Endothelial cell of umbilical vein (primary cell): ENCODE data around the gene PTGDR2. TPM values are rescaled to one million over a fixed set of nuclear protein-coding genes. Genes with fewer than 3 reads are reported as not detected.

Experiments
- BruUV-seq: library from RNA; stranded (reverse); fragments of 400-500 nt; replicated peaks from 2 replicates; lab custom pipeline; 2021; lab: Mats Ljungman, UMichigan
- CTCF ChIA-PET: fragments of 300-600, 350-600 bp; sonication (Branson Sonifier 250); formaldehyde crosslinking; loops from one replicate; lab custom pipeline; 2021; ENCODE audit warnings: antibody characterized with exemption, inconsistent platforms; lab: Charles Lee
- POLR2A ChIA-PET: fragments of 300-600, 350-600 bp; sonication (Branson Sonifier 250); formaldehyde crosslinking; loops from one replicate; lab custom pipeline; 2021; ENCODE audit warnings: antibody characterized with exemption, inconsistent platforms; lab: Charles Lee
- DNase-seq: peaks from one replicate; pipeline ENCODE4 v3.0.0-alpha.2; 2011; ENCODE audit warnings: low read depth, low spot score
- FAIRE-seq: peaks from 2 replicates; lab custom pipeline; 2011; peaks lifted over from hg19 to GRCh38; lab: Jason Lieb, UNC
- H2AFZ ChIP-seq: 2 replicates; pipeline ENCODE4 v1.6.0; 2012; ENCODE audit warnings: low read depth, low read length, control low read depth, inconsistent platforms
- H3K27ac ChIP-seq: 2 replicates; pipeline ENCODE4 v1.5.1; 2011; ENCODE audit warnings: low read depth, mild to moderate bottlenecking, control low read depth, low read length, moderate library complexity; ENCODE audit not compliant: insufficient read depth
- H3K27me3 ChIP-seq, 2 experiments: 2 replicates each; pipeline versions ENCODE4 v1.6.0 to v1.6.1; 2011; ENCODE audit warnings: low read length in 2 of 2, mixed read lengths in 1 of 2; ENCODE audit not compliant: control insufficient read depth in 2 of 2, insufficient read depth in 2 of 2
- H3K36me3 ChIP-seq, 2 experiments: 2 replicates in 1 of 2; 3 replicates in 1 of 2; pipeline ENCODE4 v1.5.1; 2011; ENCODE audit warnings: low read length in 2 of 2, mild to moderate bottlenecking in 1 of 2, moderate library complexity in 1 of 2; ENCODE audit not compliant: control insufficient read depth in 2 of 2, insufficient read depth in 2 of 2; ENCODE audit errors: extremely low read depth in 1 of 2
- H3K4me1 ChIP-seq: 3 replicates; pipeline ENCODE4 v1.5.1; 2011; ENCODE audit warnings: mild to moderate bottlenecking, low read length; ENCODE audit not compliant: control insufficient read depth, insufficient read depth; ENCODE audit errors: extremely low read depth
- H3K4me2 ChIP-seq: 2 replicates; pipeline ENCODE4 v1.6.1; 2011; ENCODE audit warnings: low read length, control low read depth, mixed read lengths; ENCODE audit not compliant: insufficient read depth
- H3K4me3 ChIP-seq, 3 experiments: fragments of 200-600 bp in 1 of 3; sonication (generic), shearing (Covaris generic) in 1 of 3; replicated peaks in 1 of 3; 2 replicates each; pipeline ENCODE4 v1.5.1; 2011 to 2016; ENCODE audit warnings: control low read depth in 3 of 3, low read length in 3 of 3, mild to moderate bottlenecking in 2 of 3, inconsistent platforms in 1 of 3, low read depth in 1 of 3, moderate library complexity in 1 of 3; ENCODE audit not compliant: insufficient read depth in 1 of 3
- H3K79me2 ChIP-seq: 2 replicates; pipeline ENCODE4 v1.6.0; 2012; ENCODE audit warnings: low read length, inconsistent platforms; ENCODE audit not compliant: control insufficient read depth, insufficient read depth
- H3K9ac ChIP-seq: replicated peaks from 2 replicates; pipeline ENCODE3; 2011; ENCODE audit warnings: low read length, control low read depth; ENCODE audit not compliant: insufficient read depth; ENCODE audit errors: extremely low read depth
- H3K9me1 ChIP-seq: replicated peaks from 3 replicates; pipeline ENCODE4 v1.6.0; 2011; ENCODE audit warnings: mild to moderate bottlenecking, low read length; ENCODE audit not compliant: control insufficient read depth, insufficient read depth; ENCODE audit errors: extremely low read depth
- H3K9me3 ChIP-seq: replicated peaks from 2 replicates; pipeline ENCODE4 v1.5.1; 2012; ENCODE audit warnings: low read length, inconsistent platforms; ENCODE audit not compliant: control insufficient read depth, insufficient read depth
- H4K20me1 ChIP-seq: replicated peaks from 2 replicates; pipeline ENCODE3; 2011; ENCODE audit warnings: mild to moderate bottlenecking, low read length; ENCODE audit not compliant: control insufficient read depth, insufficient read depth; ENCODE audit errors: extremely low read depth
- EZH2 ChIP-seq: IDR thresholded peaks from 2 replicates; pipeline ENCODE4 v1.6.1; 2012; ENCODE audit warnings: borderline replicate concordance, low read depth, mild to moderate bottlenecking, moderate library complexity, low read length, inconsistent platforms; ENCODE audit not compliant: severe bottlenecking
- FOS ChIP-seq: IDR thresholded peaks from 2 replicates; pipeline ENCODE4 v1.6.1; 2011; ENCODE audit warnings: mild to moderate bottlenecking, low read length, moderate library complexity, borderline replicate concordance; ENCODE audit not compliant: insufficient read depth
- GATA2 ChIP-seq: IDR thresholded peaks from 2 replicates; pipeline ENCODE4 v1.7.0; 2011; ENCODE audit warnings: low read depth, mild to moderate bottlenecking, moderate library complexity, mixed read lengths, low read length; ENCODE audit not compliant: insufficient read length, insufficient read depth
- JUN ChIP-seq: IDR thresholded peaks from 2 replicates; pipeline ENCODE4 v1.6.1; 2011; ENCODE audit warnings: borderline replicate concordance, low read depth; ENCODE audit not compliant: insufficient read length, insufficient read depth
- MYC ChIP-seq: IDR thresholded peaks from one replicate; pipeline ENCODE4 v1.6.1; 2011; ENCODE audit warnings: mild to moderate bottlenecking, low read depth, low read length
- POLR2A ChIP-seq: IDR thresholded peaks from 2 replicates; pipeline ENCODE4 v1.6.1; 2012; ENCODE audit warnings: low read depth, mild to moderate bottlenecking, control low read depth, low read length
- POLR2AphosphoS5 ChIP-seq: IDR thresholded peaks from 2 replicates; pipeline ENCODE4 v1.6.1; 2012; ENCODE audit warnings: low read depth, mild to moderate bottlenecking, control low read depth, low read length, moderate library complexity; ENCODE audit not compliant: insufficient read depth
- dilution Hi-C: fragments of 300-500 bp; cut with MboI; formaldehyde crosslinking; loops from one replicate; pipeline ENCODE4 v1.15.0; 2019; ENCODE audit warnings: low sequenced_read_pairs; ENCODE audit not compliant: extremely low pct_ligation_motif_present
- intact Hi-C: fragments of 100-400 bp; cut with micrococcal nuclease; formaldehyde crosslinking; loops from one replicate; pipeline ENCODE4 v1.10.0; 2022
- polyA plus RNA-seq, 4 experiments: library from polyadenylated mRNA; depleted of rRNA in 3 of 4; stranded (reverse) in 3 of 4; unstranded in 1 of 4; fragments of >200 nt; gene quantifications; 2 replicates each; pipeline versions ENCODE4 v1.2.1 to v1.2.3, GENCODE V29; 2011 to 2012; ENCODE audit warnings: missing spikeins in 1 of 4
- total RNA-seq: library from RNA; stranded (reverse); gene quantifications from 2 replicates; pipeline ENCODE4 v1.2.3, GENCODE V29; 2021
- TF ChIP-seq, protein P1 (sequence below), 2 donors: IDR thresholded peaks; 1 replicate in 1 of 2; 2 replicates in 1 of 2; pipeline ENCODE4 v1.5.1; 2011; ENCODE audit warnings: low read length in 2 of 2, mild to moderate bottlenecking in 2 of 2, moderate library complexity in 2 of 2, control low read depth in 1 of 2, inconsistent platforms in 1 of 2, low read depth in 1 of 2; ENCODE audit not compliant: insufficient read depth in 1 of 2; ENCODE audit errors: extremely low read depth in 1 of 2
- TF ChIP-seq, protein P2 (sequence below): IDR thresholded peaks from 2 replicates; pipeline ENCODE4 v1.6.1; 2011; ENCODE audit not compliant: insufficient read depth, insufficient read length

Gene PTGDR2
- total and polyA plus RNA-seq, 2 donors (not counting 3 experiments of a cell fraction or from before 2014, with no cell fraction given): 0.15 TPM; not detected in 1

DNA sequence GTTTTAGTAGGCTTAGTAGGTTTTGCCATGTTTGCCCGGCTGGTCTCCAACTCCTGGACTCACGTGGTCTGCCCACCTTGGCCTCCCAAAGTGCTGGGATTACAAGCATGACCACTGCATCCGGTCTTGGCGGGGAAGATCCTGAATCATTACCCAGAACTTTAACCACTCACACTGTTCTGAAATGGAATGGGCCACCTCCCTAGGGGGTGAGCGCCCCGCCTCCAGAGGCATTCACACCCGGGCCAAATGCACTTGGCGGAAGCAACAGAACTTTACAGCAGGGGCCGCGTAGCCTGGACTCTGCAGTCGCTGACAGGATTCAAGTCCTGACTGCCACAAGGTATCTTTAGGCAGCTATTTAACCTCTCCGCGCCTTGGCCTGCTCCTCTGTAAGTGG lies 8.5 kb downstream of the PTGDR2 start:
- DNase-seq (no peak), FAIRE-seq (no peak)
- H3K4me2 ChIP-seq: no peak overlapping the region
- H3K9ac ChIP-seq: no peak overlapping the region
- peaks cover 23% of the 10 kb centered on the region for H3K4me1 ChIP-seq
- no peaks in the 10 kb centered on the region for H4K20me1 ChIP-seq
- H3K79me2 ChIP-seq: peaks cover 48% of the 10 kb centered on the region
- no TSS peak for BruUV-seq
- intact Hi-C loops: no loop called here
- ChIA-PET POLR2A (no interaction called here), CTCF (interaction anchor here (0.7 to 3.9 kb wide), 3 partner anchors 16 to 52 kb away, joined by 3 to 28 read pairs (median 11); no protein-coding TSS in a partner anchor)
- H3K4me3 ChIP-seq: no peak overlapping the region
- no peaks in the 10 kb centered on the region for H3K9me3 ChIP-seq
- H3K36me3 ChIP-seq: peaks cover 0 to 24% of the 10 kb centered on the region in 2 experiments
- TF ChIP-seq FOS: no peak
- TF ChIP-seq POLR2AphosphoS5: no peak
- TF ChIP-seq, protein P1, sequence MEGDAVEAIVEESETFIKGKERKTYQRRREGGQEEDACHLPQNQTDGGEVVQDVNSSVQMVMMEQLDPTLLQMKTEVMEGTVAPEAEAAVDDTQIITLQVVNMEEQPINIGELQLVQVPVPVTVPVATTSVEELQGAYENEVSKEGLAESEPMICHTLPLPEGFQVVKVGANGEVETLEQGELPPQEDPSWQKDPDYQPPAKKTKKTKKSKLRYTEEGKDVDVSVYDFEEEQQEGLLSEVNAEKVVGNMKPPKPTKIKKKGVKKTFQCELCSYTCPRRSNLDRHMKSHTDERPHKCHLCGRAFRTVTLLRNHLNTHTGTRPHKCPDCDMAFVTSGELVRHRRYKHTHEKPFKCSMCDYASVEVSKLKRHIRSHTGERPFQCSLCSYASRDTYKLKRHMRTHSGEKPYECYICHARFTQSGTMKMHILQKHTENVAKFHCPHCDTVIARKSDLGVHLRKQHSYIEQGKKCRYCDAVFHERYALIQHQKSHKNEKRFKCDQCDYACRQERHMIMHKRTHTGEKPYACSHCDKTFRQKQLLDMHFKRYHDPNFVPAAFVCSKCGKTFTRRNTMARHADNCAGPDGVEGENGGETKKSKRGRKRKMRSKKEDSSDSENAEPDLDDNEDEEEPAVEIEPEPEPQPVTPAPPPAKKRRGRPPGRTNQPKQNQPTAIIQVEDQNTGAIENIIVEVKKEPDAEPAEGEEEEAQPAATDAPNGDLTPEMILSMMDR (IDR thresholded peaks at IDR 0.05; ENCODE audit: extremely low read depth in 1 of 2, insufficient read depth in 1 of 2, low read depth in 1 of 2, low read length in 2 of 2): no peak
- no peak for TF ChIP-seq MYC
- TF ChIP-seq, protein P2, sequence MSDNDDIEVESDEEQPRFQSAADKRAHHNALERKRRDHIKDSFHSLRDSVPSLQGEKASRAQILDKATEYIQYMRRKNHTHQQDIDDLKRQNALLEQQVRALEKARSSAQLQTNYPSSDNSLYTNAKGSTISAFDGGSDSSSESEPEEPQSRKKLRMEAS: no peak
- no peak for TF ChIP-seq JUN
- TF ChIP-seq GATA2: no peak
- TF ChIP-seq POLR2A: no peak
- TF ChIP-seq EZH2: no peak
- H2AFZ ChIP-seq: no peak overlapping the region
- H3K9me1 ChIP-seq: no peaks in the 10 kb centered on the region
- no peaks in the 10 kb centered on the region for H3K27me3 ChIP-seq
- H3K27ac ChIP-seq: no peak overlapping the region
- dilution Hi-C loops: no loop called here
